ENCODE data around the gene RBMXL3. TPM values are rescaled to one million over a fixed set of nuclear protein-coding genes. Genes with fewer than 3 reads are reported as not detected.

The RBMXL3 gene
- polyA plus RNA-seq, 3 donors, result not detected

DNA sequence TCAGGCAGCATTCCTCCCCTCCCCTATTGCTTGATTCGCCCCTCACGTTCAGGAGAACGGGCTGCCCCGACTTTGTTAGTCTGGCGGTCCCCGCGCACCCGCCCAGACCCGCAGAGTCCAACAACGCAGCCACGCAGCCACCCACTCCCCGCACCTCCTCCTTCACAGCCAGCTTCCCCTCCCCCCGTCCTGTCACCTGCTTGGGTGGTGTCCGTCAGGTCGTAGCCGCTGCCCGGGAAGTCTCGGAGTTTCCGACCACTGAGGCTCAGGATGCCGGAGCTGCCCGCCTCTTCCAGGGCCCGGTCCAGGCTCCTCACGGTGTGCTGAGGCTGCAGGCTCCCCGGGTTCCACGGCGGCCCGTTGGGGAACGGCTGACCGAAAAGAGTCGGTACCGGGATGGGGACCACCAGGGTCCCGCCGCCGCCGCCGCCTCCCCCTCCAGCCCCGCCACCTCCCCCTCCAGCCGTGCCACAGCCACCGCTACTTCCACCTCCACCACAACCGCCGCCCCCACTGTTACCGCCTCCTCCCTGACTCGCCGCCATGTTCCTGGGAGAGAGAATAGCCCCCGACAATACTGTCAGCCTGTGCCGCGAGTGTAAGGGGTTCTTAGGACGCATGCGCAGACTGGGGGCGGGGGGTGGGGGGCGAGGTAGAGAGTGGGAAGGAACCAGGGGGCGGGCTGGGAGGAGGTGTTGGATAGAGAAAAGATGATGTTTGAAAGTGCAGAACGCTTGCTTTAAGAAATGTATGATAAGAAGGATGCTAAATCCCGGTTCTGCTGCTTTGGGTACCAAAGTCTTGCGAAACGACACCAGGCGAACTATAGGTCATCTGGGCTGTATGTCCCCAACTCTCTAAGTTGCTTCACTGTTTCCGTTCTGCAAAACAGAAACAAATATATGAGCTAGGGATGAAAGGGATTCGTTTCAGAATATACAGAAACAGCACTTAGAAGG lies 44.6 kb downstream of the RBMXL3 start, which contains the start of gene LRCH2:
Gene LRCH2, minus strand, starts transcription at position 600 of the 959 bp plus-strand sequence. Its CDS starts 55 bp downstream, at position 545.
- Mint-ChIP-seq H3K27ac (peak within 1 kb of the TSS in 1 of 7 donors; percentile 82), H3K27me3 (ENCODE audit: low read depth in 3 of 3) (peaks cover 24 to 40% (median 33%) of the 10 kb centered on the region in 3 donors), H3K9me3 (peaks cover 0 to 7% (median 0%) of the 10 kb centered on the region in 7 donors), H3K4me3 (peak within 1 kb of the TSS in 1 of 2 donors; percentile 51), H3K36me3 (no peaks in the 10 kb centered on the region), H3K4me1 (no peaks in the 10 kb centered on the region)
- Histone ChIP-seq H4K20me1 (ENCODE audit: insufficient read depth, low read length) (no peaks in the 10 kb centered on the region), H2AFZ (ENCODE audit: insufficient read depth, low read depth, low read length, poor library complexity, severe bottlenecking) (no peak within 1 kb of the TSS), H3K27me3 (ENCODE audit: control insufficient read depth in 2 of 2, insufficient read depth in 2 of 2, low read length in 2 of 2) (peaks cover 28 to 36% of the 10 kb centered on the region in 2 donors), H3K79me2 (ENCODE audit: insufficient read depth, low read length) (no peaks in the 10 kb centered on the region), H3K4me2 (replicated peaks; ENCODE audit: extremely low read depth, low read length, poor library complexity, severe bottlenecking) (no peak within 1 kb of the TSS), H3K27ac (ENCODE audit: low read depth in 1 of 2, low read length in 2 of 2) (no peak within 1 kb of the TSS), H3K36me3 (replicated peaks in 1 of 2; ENCODE audit: control insufficient read depth in 1 of 2, insufficient read depth in 2 of 2, low read length in 2 of 2) (no peaks in the 10 kb centered on the region), H3K9me3 (replicated peaks in 1 of 2; ENCODE audit: control insufficient read depth in 1 of 2, insufficient read depth in 1 of 2, low read length in 2 of 2) (no peaks in the 10 kb centered on the region), H3K9ac (ENCODE audit: insufficient read depth, low read length, poor library complexity, severe bottlenecking) (no peak within 1 kb of the TSS), H3K4me1 (ENCODE audit: control insufficient read depth in 1 of 2, insufficient read depth in 2 of 2, low read length in 2 of 2) (no peaks in the 10 kb centered on the region), H3K4me3 (replicated peaks in 1 of 3; ENCODE audit: low read depth in 2 of 3, low read length in 3 of 3) (no peak within 1 kb of the TSS)
- DNase-seq, result no peak
- 0% methylated on average over 19 of the region's 59 CpGs for WGBS (ENCODE audit: insufficient coverage)
- intact Hi-C loops (cut with micrococcal nuclease), result no loop called here
- TF ChIP-seq, protein P1, sequence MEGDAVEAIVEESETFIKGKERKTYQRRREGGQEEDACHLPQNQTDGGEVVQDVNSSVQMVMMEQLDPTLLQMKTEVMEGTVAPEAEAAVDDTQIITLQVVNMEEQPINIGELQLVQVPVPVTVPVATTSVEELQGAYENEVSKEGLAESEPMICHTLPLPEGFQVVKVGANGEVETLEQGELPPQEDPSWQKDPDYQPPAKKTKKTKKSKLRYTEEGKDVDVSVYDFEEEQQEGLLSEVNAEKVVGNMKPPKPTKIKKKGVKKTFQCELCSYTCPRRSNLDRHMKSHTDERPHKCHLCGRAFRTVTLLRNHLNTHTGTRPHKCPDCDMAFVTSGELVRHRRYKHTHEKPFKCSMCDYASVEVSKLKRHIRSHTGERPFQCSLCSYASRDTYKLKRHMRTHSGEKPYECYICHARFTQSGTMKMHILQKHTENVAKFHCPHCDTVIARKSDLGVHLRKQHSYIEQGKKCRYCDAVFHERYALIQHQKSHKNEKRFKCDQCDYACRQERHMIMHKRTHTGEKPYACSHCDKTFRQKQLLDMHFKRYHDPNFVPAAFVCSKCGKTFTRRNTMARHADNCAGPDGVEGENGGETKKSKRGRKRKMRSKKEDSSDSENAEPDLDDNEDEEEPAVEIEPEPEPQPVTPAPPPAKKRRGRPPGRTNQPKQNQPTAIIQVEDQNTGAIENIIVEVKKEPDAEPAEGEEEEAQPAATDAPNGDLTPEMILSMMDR (IDR thresholded peaks at IDR 0.05), result no peak

DNA sequence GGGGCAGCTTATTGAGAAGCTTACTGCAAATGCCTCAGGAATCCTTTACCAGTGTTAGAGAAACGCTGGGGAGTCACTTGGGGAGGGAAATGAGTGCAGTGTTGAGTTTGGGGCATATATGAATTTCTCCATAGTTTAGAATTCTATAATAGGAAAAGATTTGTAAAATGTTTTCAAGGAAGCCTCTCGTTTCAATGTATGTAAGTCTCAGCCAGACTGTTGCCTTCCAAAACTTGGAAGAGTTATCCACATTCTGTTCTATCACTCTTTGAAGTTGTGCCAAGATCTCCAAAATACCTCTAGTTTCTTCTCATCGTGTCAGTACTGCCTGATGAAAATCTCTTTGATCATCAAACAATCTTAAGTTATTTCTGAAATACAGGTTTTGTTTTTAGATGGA lies 45.3 kb downstream of the RBMXL3 start:
- H3K9me3 Mint-ChIP-seq, result peaks cover 0 to 7% (median 0%) of the 10 kb centered on the region in 7 donors
- no peak overlapping the region for H3K27ac ChIP-seq (ENCODE audit: low read depth in 1 of 2, low read length in 2 of 2)
- H3K4me3 Mint-ChIP-seq, result no peak overlapping the region
- no peaks in the 10 kb centered on the region for H3K79me2 ChIP-seq (ENCODE audit: insufficient read depth, low read length)
- no peaks in the 10 kb centered on the region for H3K36me3 Mint-ChIP-seq
- DNase-seq, result no peak
- H3K27ac Mint-ChIP-seq, result no peak overlapping the region
- WGBS (ENCODE audit: insufficient coverage), result no CpG with 5 or more reads among the region's 3 CpGs
- no peaks in the 10 kb centered on the region for H3K9me3 ChIP-seq (replicated peaks in 1 of 2; ENCODE audit: control insufficient read depth in 1 of 2, insufficient read depth in 1 of 2, low read length in 2 of 2)
- intact Hi-C loops (cut with micrococcal nuclease), result no loop called here
- H3K4me3 ChIP-seq (replicated peaks in 1 of 3; ENCODE audit: low read depth in 2 of 3, low read length in 3 of 3), result no peak overlapping the region
- H2AFZ ChIP-seq (ENCODE audit: insufficient read depth, low read depth, low read length, poor library complexity, severe bottlenecking), result no peak overlapping the region
- TF ChIP-seq, protein P1 (IDR thresholded peaks at IDR 0.05), result no peak
- H3K27me3 ChIP-seq (ENCODE audit: control insufficient read depth in 2 of 2, insufficient read depth in 2 of 2, low read length in 2 of 2), result peaks cover 28 to 36% of the 10 kb centered on the region in 2 donors
- no peak overlapping the region for H3K4me2 ChIP-seq (replicated peaks; ENCODE audit: extremely low read depth, low read length, poor library complexity, severe bottlenecking)
- H3K27me3 Mint-ChIP-seq (ENCODE audit: low read depth in 3 of 3), result peaks cover 24 to 42% (median 33%) of the 10 kb centered on the region in 3 donors
- no peak overlapping the region for H3K9ac ChIP-seq (ENCODE audit: insufficient read depth, low read length, poor library complexity, severe bottlenecking)
- H3K4me1 ChIP-seq (ENCODE audit: control insufficient read depth in 1 of 2, insufficient read depth in 2 of 2, low read length in 2 of 2), result no peaks in the 10 kb centered on the region
- no peaks in the 10 kb centered on the region for H4K20me1 ChIP-seq (ENCODE audit: insufficient read depth, low read length)
- H3K4me1 Mint-ChIP-seq, result no peaks in the 10 kb centered on the region
- no peaks in the 10 kb centered on the region for H3K36me3 ChIP-seq (replicated peaks in 1 of 2; ENCODE audit: control insufficient read depth in 1 of 2, insufficient read depth in 2 of 2, low read length in 2 of 2)
